Islet of Langerhans (tissue), 1 donor: ENCODE measurements around the gene USP3.

Source experiments
- FAIRE-seq: peaks from one replicate; lab custom pipeline; 2011; peaks lifted over from hg19 to GRCh38; lab: Jason Lieb, UNC

Gene USP3

DNA sequence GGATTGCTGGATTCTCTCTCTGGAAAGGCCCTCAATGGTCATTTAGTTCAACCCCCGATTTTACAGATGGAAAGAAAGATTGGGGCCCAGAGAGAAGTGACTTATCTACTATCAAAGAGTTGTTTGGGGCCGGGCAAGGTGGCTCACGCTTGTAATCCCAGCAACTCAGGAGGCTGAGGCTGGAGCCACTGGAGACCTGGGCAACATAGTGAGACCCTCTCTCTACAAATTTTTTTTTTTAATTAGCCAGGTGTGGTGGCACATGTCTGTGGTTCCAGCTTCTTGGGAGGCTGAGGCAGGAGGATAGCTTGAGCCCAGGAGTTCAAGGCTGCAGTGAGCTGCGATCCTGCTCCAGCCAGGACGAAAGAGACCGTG, 5.2 kb upstream of the USP3 start:
- FAIRE-seq, result no peak

DNA sequence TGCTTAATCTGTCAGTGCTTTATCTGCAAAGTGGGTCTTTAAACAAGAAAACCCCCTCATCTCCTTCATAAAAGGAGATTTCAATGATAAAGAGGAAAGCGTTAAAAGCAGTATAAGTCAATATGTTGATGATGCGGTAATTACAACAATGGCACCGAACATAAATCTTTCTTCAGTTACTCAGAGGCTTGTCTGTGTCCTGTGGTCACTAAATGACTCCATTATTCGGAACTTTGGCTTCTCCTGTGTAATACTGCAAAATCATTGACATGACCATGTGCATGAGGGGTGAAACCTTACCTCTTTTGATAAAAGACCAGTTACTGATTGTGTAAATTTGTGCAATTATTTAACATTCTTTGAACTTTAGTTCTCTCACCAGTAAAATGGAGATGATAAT, 4.8 kb upstream of the USP3 start:
- no peak for FAIRE-seq

DNA sequence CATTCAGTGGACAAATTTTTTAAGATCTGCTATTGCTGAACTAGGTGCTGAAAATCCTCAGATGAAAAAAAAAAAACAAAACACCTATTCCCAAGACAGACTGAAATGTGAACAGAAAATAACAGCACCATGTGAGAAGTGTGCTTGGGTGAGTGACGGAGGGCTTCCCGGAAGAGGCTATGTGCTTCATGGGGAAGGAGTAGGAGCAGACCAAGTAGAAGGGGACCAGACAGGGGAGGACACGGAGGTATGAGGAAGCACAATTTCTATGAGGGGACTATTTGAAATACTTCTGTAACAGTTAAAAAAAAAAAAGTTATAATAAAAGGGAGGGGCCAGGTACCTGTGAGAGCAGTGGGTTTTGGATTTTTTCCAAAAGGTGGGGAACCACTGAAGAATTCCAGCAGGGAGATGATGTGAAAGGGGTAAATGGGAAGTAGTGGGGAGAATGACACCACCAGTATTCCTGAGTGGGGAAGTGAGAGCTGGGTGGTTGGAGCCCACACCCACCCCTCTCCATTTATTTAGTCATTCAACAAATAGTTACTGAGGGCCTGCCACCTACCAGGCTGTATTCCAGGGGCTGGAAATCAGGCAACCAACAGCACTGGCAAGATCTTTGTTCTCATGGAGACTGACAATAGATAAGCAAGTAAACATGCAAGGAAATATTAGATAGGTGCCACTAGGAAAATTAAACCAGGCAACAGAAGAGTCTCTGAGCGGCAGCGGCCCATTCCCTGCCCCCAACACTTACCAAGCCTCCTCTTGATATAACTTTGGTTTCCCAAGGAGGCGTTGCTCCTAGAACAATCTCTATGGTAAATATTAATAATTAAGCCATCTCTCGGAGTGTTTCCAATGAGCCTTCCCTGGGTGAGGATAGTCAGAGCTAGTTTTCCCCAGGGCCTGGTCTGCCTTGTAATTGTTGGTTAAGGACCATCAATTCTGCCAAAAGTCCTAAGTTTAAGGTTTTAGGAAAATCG, 3.8 kb upstream of the USP3 start:
- no peak for FAIRE-seq

DNA sequence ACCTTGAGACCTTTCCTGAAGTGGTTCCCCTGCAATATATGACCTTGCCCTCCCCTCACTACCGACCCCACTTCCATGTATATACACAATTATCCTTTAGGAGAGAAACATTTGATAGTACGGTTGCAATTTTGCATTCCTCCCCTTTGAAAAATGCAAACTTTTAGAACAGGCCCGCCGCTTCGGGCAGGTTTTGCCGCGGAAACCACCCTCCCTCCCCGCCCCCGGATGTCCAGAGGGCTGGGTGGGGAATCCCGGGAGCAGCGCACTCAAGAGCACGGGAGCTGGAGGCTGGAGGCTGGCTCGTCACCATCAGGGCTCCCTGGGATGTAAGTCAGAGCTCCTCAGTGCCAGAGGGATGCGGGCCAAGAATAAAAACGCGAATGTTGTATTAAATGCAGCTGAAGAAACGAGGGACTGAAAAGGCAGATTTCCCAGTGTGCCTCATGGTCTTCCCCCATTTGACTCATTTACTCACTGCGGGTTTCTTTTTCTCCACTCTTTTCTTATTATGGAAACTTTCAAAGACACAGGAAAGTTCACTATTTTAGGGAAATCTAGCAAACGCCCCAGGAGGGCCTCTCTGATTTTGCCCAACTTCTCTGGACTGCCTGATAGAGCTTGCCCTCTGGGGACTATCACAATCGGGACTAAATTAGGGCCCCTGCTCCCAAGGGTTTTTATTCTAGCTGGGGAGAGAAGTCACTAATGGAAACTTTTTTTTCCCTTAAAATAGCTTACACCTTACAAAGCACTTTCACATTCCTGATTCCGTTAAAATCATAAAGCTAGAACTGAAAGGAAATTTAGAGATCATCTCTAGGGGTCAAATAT, 2.9 kb upstream of the USP3 start:
- FAIRE-seq, result no peak

DNA sequence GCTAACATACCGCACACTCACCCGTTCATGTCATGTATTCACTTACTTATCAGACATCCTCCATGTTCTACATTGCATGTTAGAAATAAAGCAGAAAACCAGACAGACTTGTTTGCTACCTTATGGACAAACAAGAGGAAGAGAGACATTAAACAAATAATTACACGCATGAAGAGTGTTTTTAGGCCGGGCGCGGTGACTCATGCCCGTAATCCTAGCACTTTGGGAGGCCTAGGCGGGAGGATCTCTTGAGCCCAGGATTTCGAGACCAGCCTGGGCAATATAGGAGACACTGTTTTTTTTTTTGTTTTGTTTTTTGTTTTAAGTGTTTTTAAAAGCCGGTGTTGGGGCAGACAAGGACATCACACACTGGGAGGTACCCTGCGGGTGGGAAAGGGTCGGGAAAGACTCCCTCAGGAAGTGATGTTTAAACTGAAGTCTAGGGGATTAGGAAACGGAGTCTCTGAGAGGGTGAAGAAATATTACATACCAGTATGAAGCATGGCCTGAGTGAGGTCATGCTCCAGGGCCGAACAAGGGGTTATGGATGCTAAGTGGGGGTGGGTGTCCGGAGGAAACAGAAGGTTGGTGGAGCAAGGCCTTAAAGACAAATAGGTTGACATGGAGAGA, 2.1 kb upstream of the USP3 start:
- FAIRE-seq, result no peak

DNA sequence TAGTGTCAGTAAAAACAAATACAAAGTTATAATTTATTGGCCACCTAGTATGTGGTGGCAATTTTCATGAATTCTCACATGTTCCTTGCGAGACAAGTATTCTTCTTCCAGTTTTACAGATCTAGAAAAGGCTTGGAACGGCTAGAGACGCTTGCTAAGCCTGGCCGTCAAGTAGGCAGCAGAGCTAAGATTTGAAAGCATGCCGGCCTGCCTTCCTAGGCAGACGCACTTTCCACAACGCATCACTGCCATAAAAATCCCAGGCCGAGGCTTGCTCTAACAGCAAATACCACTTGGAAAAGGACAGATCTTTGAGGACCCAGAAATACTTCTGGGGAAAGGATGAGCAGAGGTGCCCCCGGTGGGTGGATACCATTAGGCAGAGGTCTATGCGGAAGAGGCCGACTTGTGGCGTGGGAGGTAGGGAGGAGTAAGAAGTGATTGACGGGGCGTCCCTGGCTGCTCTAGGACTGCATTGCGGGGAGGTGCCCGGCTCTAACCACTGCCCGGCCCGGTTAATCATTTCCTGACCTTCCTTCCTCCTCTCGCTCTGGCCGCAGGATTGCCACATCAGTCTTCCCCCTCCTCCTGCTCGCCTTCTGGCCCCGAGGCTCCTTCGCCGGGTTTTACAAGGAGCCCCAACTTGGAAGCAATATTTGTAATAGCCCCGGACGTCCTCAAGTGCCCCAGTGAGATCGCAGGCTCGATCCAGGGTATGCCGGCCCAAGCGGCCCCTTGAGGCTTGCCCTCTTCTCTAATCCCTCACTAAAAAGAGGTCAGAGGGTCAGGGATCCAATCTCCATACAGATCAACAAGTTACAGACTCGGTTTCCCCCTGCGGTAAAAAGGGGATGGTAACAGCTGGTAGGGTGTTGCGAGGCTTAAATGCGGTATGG, 1.3 kb upstream of the USP3 start:
- no peak for FAIRE-seq

DNA sequence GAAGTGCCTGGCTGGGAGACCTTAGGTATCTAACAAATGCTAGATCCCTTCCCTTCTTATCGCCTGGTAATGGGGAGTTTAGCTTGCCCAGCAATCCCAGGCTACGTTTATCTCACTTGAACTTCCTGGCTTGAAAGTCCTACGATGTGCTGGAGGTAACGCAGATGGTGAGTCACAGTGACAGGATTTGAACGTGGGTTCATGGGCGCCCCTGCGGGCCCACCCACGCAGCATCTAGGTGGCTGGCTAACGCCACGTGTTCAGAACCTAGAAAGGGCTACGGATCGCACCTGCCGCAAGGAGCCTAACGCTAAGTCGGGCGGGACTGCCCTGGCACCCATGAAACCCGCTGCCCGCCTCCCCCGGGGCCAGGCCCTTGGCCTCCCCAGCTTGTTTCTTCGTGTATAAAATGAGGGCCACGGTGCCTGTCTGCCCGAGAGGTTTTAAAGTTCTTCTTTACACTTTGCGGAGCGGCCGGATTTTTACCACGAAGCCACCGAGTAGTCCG, 600 bp upstream of the USP3 start:
- FAIRE-seq, result no peak

DNA sequence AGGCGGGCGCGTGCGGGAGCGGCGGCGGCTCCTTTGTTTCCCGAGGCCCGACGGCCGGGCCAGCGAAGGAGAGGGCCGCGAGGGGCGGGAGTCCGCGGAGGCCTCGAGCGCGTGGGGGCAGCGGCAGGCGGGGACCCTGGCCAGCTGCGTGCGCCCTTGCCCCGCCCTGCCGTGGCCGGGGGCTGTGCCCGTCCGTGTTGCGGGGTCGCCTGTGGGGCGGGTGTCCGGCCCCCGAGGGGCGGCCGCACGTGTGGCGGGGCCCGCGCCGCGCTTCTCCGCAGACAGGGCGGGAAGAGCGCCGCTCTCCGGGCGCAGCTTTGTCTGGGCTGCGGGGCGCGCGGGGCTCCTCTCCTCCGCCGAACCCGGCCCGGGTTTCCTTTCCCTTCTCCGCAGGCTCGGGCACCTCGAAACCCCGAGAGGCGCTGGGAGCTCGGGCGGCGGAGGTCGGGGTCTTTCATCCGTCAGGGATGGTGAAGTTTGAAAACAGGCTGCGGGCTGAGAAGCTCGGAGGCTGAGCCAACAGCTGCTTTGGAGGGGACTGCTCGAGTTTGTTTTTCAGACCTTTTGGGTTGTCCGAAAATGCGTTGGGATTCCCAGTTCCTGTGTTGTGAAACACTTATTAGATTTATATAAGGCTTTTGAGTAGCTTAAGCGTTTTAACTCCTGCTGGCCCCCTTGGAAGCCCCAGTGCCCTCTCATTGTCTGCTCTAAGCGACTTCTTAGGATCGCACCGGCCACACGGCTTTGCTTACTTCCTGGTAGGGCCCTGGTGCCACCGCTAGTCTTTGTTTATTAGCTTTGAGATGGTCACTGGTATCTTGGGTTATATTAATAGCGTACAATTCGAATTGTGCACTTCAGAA, 817 bp downstream of the USP3 start:
- FAIRE-seq, result no peak

DNA sequence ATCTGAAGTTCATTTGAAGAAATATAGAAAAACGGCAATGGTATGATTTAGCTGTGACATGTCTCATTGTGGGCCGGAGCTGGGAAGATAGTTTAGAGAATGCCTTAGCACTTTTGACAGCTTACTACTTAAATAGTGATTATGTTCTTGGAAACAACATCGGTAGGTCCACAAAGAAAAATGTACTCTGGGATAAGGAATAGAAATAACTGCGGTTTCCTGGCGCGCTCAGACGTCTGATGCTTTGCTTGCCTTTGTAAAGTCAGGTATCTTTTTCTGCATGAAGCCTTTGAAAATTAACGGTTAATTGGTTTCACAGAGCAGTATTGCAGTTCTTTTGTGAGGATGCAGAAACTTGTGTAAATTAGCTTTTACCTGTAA, 1.4 kb downstream of the USP3 start:
- FAIRE-seq, result no peak

DNA sequence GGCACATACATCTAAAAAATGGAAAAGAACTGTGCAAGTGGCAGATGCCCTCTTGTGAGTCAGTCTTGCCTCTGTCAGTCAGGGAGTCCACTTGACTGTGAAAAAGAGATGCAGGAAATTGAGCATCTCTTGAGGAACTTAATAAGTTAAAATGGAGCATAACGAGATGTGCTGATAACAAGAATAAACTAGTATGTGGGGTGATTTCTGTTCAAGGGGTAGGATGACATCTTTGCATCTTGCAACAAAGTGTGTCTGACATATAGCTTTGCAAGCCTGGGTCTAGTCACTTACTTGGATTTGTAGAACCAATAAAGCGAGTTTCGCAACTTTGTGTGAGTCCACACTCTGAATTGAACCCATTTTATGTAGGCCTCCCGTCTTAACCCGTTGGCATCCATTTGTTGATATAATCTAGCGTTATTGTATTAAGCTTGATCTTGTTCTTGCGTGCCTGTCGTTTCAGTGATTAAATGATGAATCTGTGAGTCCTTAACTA, 2.2 kb downstream of the USP3 start:
- FAIRE-seq, result no peak

DNA sequence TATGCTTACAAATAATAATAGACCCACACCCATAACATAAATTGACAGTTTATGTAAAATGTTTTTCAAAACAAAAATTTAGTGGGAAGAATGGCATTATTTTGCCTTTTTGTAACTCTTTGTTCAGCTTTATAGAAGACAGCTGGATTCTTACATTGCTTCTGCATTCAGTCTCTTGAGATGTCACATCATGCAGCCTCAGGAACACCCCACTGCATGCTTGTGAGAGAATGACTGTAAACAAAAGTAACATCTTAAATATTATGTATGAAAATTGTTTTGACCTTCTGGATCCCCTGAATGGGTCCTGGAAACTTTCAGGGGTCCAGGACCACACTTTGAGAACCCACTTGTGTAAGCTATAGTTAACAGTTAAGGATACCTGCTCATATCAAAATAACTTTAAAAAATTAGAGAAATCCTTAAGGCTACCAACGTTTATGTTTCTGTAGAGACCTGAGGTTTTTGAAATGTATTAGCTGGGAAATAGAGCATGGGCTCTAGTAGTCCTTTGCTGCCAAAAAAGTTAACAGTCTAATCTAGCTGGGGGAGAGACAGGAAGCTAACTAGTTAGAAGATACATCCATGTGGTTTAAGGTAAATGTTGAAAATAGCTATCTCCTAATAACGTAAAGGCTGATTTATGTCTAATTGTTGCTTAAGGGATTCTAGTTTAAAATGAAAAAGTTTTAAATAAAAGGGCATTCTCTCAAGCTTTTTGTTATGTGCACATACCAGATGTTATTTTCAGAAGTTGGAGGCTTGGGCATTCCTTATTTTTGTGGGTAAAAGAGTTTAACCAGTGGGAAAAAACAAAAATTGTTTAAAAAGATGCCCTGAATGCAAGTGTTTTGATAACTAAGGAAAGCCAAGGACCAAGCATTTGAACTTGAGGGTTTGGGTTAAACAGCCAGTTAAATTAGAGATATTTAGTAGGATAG, 3.8 kb downstream of the USP3 start:
- no peak for FAIRE-seq

DNA sequence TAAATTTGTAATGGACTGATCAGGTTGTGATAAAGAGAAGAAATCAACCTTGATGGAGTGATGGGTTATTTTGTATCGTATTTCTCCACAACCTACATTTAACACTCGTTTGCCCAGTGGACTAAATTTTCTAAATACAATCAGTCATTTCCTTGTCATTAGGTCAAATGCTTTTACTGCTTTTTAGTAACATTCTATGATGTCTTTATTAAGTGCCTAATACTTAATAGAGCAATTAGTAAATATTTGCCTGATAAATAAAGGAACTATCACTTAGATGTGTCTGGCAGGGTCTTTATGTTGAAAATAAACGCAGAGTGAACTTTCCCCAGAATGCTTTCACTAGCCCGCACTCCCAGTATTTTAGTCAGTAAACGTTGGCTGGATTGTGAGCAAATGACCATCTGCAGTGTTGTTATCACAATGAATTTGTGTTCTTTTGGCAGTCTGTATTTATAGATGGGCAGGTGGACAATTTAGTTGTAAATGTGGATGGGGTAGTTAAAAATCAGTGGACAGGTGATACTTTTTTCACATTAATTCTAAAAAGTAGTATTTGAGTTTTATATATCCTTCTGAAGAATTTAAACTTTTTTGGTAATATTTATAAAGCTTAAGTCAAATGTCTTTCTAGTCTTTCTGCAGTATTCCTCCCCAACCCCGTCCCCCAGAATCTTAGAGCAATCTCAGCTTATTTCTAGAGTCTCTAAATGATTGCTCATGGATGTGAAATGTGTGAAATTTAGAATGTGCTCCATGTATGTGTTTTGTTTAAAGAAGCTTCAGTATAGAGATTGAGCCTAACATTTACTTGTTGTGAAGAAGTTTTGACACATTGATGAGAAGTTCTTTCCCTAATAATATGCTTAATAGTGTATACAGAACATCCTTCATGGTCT, 4.9 kb downstream of the USP3 start:
- FAIRE-seq, result no peak

DNA sequence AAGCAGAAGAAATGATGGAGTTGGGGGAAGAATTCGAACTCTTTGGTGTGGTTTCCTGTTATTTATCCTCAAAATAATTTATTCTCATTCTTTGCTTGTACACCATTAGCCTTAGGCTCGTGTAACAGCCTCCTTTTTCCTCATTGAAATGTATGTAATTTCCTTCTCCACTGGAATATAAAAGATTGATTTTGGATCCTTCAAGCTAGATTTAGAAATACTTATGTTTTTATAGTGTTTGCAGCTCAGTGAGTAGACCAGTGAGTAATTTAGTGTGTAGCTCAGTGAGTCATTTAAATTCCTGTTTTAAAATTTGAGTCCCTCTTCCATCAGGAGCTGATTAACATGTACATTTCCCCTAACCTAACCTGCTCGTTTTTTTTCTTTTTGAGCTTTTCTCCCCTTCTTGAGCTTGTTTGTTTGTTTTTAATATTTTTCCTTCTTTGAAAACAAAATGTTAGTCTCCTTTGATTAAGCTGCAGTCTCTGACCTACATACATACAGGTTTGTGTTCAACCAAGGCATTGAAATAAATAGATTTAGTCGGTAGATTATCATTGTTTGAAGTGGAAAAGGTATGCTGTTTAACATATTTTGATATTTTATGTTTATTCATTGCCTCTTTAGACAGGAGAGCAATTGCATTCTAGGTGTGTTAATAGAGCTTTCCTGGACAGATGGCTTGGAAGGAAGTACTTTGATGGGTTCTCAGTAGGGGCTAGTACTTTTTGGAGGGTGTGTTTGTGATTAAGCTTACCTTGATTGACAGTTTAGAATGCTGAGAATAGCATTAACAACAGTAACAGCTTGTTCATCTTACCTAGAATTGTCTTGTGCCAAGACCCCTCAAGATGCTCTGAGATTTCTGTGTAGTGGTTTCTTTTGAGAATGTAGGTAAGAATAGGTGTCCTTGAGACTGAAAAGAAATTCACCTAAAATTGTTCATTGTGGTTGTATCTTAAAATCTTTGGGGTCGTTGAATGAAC, 5.9 kb downstream of the USP3 start:
- no peak for FAIRE-seq

DNA sequence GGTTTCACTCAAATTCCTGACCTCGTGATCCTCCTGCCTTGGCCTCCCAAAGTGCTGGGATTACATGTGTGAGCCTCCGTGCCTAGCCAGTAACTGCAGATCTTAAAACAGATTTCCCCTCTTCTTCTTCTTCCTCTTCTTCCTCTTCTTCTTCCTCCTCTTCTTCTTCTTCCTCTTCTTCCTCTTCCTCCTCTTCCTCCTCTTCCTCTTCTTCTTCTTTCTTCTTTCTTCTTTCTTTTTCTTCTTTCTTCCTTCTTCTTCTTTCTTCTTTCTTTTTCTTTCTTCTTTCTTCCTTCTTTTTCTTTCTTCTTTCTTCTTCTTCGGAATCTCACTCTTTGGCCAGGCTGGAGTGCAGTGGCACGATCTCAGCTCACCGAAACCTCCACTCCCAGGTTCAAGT, 7.8 kb downstream of the USP3 start:
- FAIRE-seq, result no peak

DNA sequence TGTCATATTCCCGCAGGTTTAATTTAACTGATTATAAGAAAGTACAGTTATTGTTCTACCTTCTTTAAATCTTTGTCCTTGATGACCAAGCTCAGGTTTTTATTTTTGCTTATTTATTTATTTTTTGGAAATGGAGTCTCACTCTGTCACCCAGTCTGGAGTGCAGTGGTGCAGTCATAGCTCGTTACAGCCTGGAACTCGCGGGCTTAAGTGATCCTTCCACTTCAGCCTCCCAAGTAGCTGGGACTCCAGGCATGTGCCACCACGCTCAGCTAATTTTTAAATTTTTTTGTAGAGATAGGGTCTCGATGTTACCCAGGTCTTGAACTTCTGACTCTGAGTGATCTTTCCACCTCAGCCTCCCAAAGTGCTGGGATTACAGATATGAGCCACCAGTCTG, 8.9 kb downstream of the USP3 start:
- no peak for FAIRE-seq

DNA sequence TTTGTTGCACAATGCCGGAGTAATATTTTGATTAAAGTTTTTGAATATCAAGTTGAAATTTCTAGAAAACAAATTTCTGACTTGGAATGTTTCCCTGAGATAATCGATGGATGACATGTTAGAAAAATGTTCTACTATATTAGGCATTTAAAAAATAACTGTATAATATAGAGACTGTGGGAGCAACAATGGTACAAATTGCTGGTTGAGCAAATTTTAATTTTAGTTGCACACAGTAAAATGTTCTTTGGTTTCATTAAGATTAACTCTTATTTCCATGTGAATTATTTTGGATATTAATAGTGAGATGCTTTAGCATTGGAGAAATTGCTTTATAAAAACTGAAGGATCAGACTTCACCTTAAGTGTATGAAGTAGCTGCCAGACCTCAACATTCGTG, 9.3 kb downstream of the USP3 start:
- no peak for FAIRE-seq

DNA sequence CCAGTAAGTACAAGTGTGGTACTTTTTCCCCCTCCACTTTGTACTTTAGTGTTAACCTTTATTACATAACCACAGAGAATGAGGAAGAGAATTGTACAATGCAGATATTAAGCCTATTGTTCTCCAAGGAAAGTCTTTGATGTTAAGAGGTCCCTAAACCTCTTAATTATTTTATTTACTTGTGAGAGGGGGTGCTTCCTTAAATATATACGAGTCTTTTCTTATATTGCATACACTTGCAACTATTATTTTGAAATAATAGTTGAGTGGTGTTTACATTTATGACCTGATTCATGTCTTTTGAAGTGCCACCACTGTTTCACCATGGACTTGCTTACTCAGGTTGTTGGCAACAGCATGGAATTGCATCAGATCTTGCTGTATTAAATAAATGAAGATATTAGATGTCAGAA, 10.1 kb downstream of the USP3 start:
- FAIRE-seq, result peak; percentile 9
